HepG2 (cell line): Measurements from ENCODE around the gene PPFIA2. TPM values are rescaled to one million over a fixed set of nuclear protein-coding genes. Genes with fewer than 3 reads are reported as not detected.
A peak's percentile ranks its signal among the peaks of the same experiment; 100 is the strongest.

Experiments used
- ATAC-seq: fragments of 200-7000 bp; cut with Tn5 transposase; 3 replicates; pipeline ENCODE4 v1.9.1; 2020; ENCODE audit warnings: mild to moderate bottlenecking, moderate library complexity
- BruUV-seq: library from RNA; stranded (reverse); fragments of 400-500 nt; replicated peaks from 2 replicates; lab custom pipeline; 2021; lab: Mats Ljungman, UMichigan
- CTCF ChIA-PET: fragments of 300-600 bp; formaldehyde crosslinking; extraction: SDS; loops from one replicate; lab custom pipeline; 2021; ENCODE audit warnings: low total read pairs, inconsistent platforms, low intra/inter-chr PET ratio; lab: Yijun Ruan, JAX
- POLR2A ChIA-PET: fragments of 350-600 bp; sonication (Branson Sonifier 250); formaldehyde crosslinking; loops from one replicate; lab custom pipeline; 2020; ENCODE audit warnings: antibody characterized with exemption, inconsistent platforms; lab: Yijun Ruan, JAX
- DNase-seq: peaks from one replicate; pipeline ENCODE4 v3.0.0-alpha.2; 2015; ENCODE audit warnings: low spot score
- FAIRE-seq: peaks from 3 replicates; lab custom pipeline; 2011; peaks lifted over from hg19 to GRCh38; lab: Jason Lieb, UNC
- H2AFZ ChIP-seq: one replicate; pipeline ENCODE4 v1.6.1; 2011; ENCODE audit warnings: low read length, inconsistent platforms
- H3K27ac ChIP-seq: fragments of 300-600 bp; 3 replicates; pipeline ENCODE4 v1.8.0; 2011; ENCODE audit warnings: mixed run types, mild to moderate bottlenecking, mixed read lengths, low read length, inconsistent platforms; ENCODE audit not compliant: insufficient read depth; ENCODE audit errors: extremely low read length
- H3K27me3 ChIP-seq, 2 experiments: fragments of 200-600 bp in 1 of 2; 2 replicates in 1 of 2; 3 replicates in 1 of 2; pipeline versions ENCODE4 v1.6.0 to v1.8.0; 2011; ENCODE audit warnings: low read length in 2 of 2, mild to moderate bottlenecking in 2 of 2, moderate library complexity in 2 of 2, inconsistent platforms in 1 of 2; ENCODE audit not compliant: insufficient read depth in 2 of 2, control insufficient read depth in 1 of 2
- H3K36me3 ChIP-seq, 2 experiments: fragments of 200-600 bp in 1 of 2; replicated peaks in 1 of 2; 2 replicates in 1 of 2; 3 replicates in 1 of 2; pipeline versions ENCODE4 v1.5.1 to v1.8.0; 2011; ENCODE audit warnings: low read length in 2 of 2, inconsistent platforms in 1 of 2; ENCODE audit not compliant: insufficient read depth in 2 of 2, control insufficient read depth in 1 of 2
- H3K4me1 ChIP-seq: 2 replicates; pipeline ENCODE4 v1.5.1; 2012; ENCODE audit warnings: low read length, inconsistent platforms; ENCODE audit not compliant: insufficient read depth
- H3K4me2 ChIP-seq: 2 replicates; pipeline ENCODE4 v1.6.0; 2011; ENCODE audit warnings: low read depth, low read length, inconsistent platforms
- H3K4me3 ChIP-seq, 3 experiments: fragments of 200-600 bp in 1 of 3; sonication (generic), shearing (Covaris generic) in 1 of 3; replicated peaks in 1 of 3; 2 replicates each; pipeline ENCODE4 v1.5.1; 2011 to 2016; ENCODE audit warnings: low read length in 3 of 3, inconsistent platforms in 2 of 3, low read depth in 2 of 3, mild to moderate bottlenecking in 2 of 3, control low read depth in 1 of 3, mixed read lengths in 1 of 3; ENCODE audit not compliant: insufficient read depth in 1 of 3
- H3K79me2 ChIP-seq: one replicate; pipeline ENCODE4 v1.6.1; 2011; ENCODE audit warnings: low read length, inconsistent platforms; ENCODE audit not compliant: insufficient read depth
- H3K9ac ChIP-seq: 2 replicates; pipeline ENCODE4 v1.6.0; 2011; ENCODE audit warnings: mild to moderate bottlenecking, low read depth, low read length, inconsistent platforms; ENCODE audit not compliant: insufficient read depth
- H3K9me3 ChIP-seq: 2 replicates; pipeline ENCODE4 v1.5.1; 2012; ENCODE audit warnings: mild to moderate bottlenecking, low read length
- H4K20me1 ChIP-seq: 2 replicates; pipeline ENCODE4 v1.6.0; 2011; ENCODE audit warnings: inconsistent platforms, mild to moderate bottlenecking, low read length, moderate library complexity; ENCODE audit not compliant: insufficient read depth
- WGBS: methylation state at CpG from one replicate; pipeline ENCODE4 v1.1.6; 2017; ENCODE audit warnings: low lambda C conversion rate; 5-methylcytosine and 5-hydroxymethylcytosine counted together
- in situ Hi-C: cut with HindIII; loops from 2 replicates; pipeline ENCODE4 v1.10.0; 2017; ENCODE audit warnings: low pct_unique_long_range_greater_than_20kb; ENCODE audit not compliant: extremely low pct_ligation_motif_present
- intact Hi-C: fragments of 100-400 bp; cut with micrococcal nuclease; formaldehyde crosslinking; loops from one replicate; pipeline ENCODE4 v1.10.0; 2022; ENCODE audit not compliant: unreplicated experiment
- polyA plus RNA-seq, 8 experiments: library from polyadenylated mRNA; depleted of rRNA in 3 of 8; stranded (reverse) in 7 of 8; unstranded in 1 of 8; fragments of >200 nt; fragmentation: Illumina TruSeq in 4 of 8; extraction: Trizol in 4 of 8; gene quantifications; 2 replicates each; pipeline versions ENCODE4 v1.2.1 to v1.2.3, GENCODE V29; 2011 to 2016; ENCODE audit warnings: low read depth in 4 of 8, missing spikeins in 1 of 8, mixed read lengths in 1 of 8; ENCODE audit not compliant: insufficient read depth in 1 of 8
- total RNA-seq, 5 experiments: library from RNA; depleted of rRNA; stranded (reverse); fragments of >200 nt; fragmentation: Illumina TruSeq; extraction: Trizol; gene quantifications; 2 replicates each; pipeline ENCODE4 v1.2.3, GENCODE V29; 2016; ENCODE audit warnings: low read depth in 1 of 5
- TF ChIP-seq, protein P1 (sequence below): sonication (generic); IDR thresholded peaks from 2 replicates; pipeline ENCODE4 v1.6.1; 2016; ENCODE audit warnings: low read depth, borderline replicate concordance
- TF ChIP-seq, protein P2 (sequence below), 2 experiments: IDR thresholded peaks; 2 replicates each; pipeline ENCODE4 v1.6.1; 2011 to 2012; ENCODE audit warnings: low read length in 2 of 2, borderline replicate concordance in 1 of 2, low read depth in 1 of 2, mild to moderate bottlenecking in 1 of 2, moderate library complexity in 1 of 2
- TF ChIP-seq, protein P3 (sequence below): sonication (generic); formaldehyde crosslinking; IDR thresholded peaks from 2 replicates; pipeline ENCODE4 v1.4.0; 2020; ENCODE audit warnings: mild to moderate bottlenecking, missing genetic modification reagents

PPFIA2 gene
- total and polyA plus RNA-seq, 2 of the 13 experiments (the other 11 are each of a cell fraction or from before 2014, with no cell fraction given), result 0.05 TPM; not detected in 1

DNA sequence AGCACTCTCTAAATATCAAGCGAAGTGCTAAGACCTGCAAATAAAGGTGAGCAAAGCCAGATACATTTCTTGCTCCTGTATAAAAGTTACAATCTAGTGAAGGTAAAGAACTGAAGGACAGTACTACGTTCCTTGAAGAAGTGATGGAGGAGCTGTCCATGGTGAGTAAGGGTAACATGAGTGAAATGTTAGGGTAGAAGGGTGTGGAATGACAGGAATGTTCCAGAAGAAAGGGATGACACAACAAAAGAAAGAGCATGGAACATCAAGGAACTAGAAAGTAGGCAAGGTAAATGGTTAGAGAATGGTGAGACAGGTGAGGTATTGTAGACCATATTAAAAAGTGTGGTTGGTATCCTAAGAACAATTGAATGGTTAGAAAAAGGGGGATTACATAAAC is 408.8 kb downstream of the PPFIA2 start:
- H3K36me3 ChIP-seq, result no peaks in the 10 kb centered on the region
- FAIRE-seq, result no peak
- CTCF ChIA-PET, result no interaction called here

More for the DNA sequence above, 408.8 kb downstream of the PPFIA2 start:
- Histone ChIP-seq H3K79me2 (no peaks in the 10 kb centered on the region), H3K27me3 (no peaks in the 10 kb centered on the region; a peak in 1 of 5 replicates), H4K20me1 (no peaks in the 10 kb centered on the region), H3K27ac (no peak overlapping the region), H3K9ac (no peak overlapping the region), H3K4me1 (no peaks in the 10 kb centered on the region), H2AFZ (no peak overlapping the region), H3K9me3 (no peaks in the 10 kb centered on the region), H3K4me2 (no peak overlapping the region), H3K4me3 (no peak overlapping the region)
- TF ChIP-seq, protein P1, sequence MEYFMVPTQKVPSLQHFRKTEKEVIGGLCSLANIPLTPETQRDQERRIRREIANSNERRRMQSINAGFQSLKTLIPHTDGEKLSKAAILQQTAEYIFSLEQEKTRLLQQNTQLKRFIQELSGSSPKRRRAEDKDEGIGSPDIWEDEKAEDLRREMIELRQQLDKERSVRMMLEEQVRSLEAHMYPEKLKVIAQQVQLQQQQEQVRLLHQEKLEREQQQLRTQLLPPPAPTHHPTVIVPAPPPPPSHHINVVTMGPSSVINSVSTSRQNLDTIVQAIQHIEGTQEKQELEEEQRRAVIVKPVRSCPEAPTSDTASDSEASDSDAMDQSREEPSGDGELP, result no peak
- TF ChIP-seq, protein P2, sequence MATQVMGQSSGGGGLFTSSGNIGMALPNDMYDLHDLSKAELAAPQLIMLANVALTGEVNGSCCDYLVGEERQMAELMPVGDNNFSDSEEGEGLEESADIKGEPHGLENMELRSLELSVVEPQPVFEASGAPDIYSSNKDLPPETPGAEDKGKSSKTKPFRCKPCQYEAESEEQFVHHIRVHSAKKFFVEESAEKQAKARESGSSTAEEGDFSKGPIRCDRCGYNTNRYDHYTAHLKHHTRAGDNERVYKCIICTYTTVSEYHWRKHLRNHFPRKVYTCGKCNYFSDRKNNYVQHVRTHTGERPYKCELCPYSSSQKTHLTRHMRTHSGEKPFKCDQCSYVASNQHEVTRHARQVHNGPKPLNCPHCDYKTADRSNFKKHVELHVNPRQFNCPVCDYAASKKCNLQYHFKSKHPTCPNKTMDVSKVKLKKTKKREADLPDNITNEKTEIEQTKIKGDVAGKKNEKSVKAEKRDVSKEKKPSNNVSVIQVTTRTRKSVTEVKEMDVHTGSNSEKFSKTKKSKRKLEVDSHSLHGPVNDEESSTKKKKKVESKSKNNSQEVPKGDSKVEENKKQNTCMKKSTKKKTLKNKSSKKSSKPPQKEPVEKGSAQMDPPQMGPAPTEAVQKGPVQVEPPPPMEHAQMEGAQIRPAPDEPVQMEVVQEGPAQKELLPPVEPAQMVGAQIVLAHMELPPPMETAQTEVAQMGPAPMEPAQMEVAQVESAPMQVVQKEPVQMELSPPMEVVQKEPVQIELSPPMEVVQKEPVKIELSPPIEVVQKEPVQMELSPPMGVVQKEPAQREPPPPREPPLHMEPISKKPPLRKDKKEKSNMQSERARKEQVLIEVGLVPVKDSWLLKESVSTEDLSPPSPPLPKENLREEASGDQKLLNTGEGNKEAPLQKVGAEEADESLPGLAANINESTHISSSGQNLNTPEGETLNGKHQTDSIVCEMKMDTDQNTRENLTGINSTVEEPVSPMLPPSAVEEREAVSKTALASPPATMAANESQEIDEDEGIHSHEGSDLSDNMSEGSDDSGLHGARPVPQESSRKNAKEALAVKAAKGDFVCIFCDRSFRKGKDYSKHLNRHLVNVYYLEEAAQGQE (IDR thresholded peaks at IDR 0.05; ENCODE audit: borderline replicate concordance in 1 of 2, low read depth in 1 of 2, low read length in 2 of 2), result peak in 1 of 2 experiments; percentile 83; a peak in 2 of 4 replicates
- TF ChIP-seq, protein P3, sequence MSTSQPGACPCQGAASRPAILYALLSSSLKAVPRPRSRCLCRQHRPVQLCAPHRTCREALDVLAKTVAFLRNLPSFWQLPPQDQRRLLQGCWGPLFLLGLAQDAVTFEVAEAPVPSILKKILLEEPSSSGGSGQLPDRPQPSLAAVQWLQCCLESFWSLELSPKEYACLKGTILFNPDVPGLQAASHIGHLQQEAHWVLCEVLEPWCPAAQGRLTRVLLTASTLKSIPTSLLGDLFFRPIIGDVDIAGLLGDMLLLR (CRISPR knock-in tag), result no peak
- in situ Hi-C loops (no loop called here), intact Hi-C loops (no loop called here)
- 4% methylated on average over 2 of the region's 2 CpGs for WGBS
- ATAC-seq (no peak), DNase-seq (no peak)
- no TSS peak for BruUV-seq
- POLR2A ChIA-PET, result no interaction called here
